ENCODE results near the gene RHOB.

Gene RHOB

GRCh38 chr2:20453087-20453486, 6.2 kb downstream of the RHOB start:
- TF ChIP-seq CTCF (IDR thresholded peaks at IDR 0.05): no peak
- peaks cover 17 to 18% of the 10 kb centered on the region in 2 experiments for H3K4me1 ChIP-seq (ENCODE audit: control insufficient read depth in 1 of 2, insufficient read depth in 1 of 2, low read depth in 1 of 2, low read length in 1 of 2)
- no peaks in the 10 kb centered on the region for H3K9me3 ChIP-seq
- peaks cover 14% of the 10 kb centered on the region for H3K36me3 ChIP-seq
- H3K27me3 ChIP-seq: peaks cover 60% of the 10 kb centered on the region
- H3K27ac ChIP-seq: no peak overlapping the region
- H3K4me3 ChIP-seq (ENCODE audit: low read depth in 1 of 2, low read length in 1 of 2): no peak overlapping the region

DNA sequence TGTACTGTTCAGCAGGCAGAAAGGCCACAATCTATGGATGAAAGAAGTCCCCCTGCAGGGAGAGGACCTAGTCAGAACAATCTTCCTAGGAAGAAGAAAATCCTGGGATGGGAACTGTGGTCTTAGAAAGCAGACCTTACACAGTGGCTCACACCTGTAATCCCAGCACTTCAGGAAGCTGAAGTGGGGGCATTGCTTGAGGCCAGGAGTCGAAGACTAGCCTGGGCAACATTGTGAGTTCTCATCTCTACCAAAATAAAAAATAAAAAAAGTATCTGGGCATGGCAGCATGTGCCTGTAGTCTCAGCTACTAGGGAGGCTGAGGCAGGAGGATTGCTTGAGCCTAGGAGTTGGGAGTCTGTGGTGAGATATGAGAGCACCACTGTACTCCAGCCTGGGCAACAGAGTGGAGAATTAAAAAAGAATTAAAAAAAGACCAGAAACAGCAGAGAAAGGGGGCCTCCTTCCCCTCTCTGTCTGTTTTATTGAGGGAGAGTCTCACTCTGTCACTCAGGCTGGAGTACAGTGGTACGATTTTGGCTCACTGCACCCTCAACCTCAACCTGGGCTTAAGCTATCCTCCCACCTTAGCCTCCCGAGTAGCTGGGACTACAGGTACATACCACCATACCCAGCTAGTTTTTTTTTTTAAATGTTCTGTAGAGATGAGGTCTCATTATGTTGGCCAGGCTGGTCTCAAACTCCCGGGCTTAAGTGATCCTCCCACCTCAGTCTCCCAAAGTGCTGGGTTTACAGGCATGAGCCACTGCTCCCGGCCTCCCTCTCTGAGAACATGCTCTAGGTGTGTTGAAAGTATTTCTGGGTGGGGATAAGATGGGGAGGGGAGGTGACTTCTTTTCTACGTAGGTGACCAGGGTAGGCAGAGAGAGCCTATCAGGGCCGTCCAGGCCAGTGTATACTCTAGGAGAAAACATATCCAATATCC, 7.4 kb downstream of the RHOB start:
- H3K27me3 ChIP-seq: peaks cover 71% of the 10 kb centered on the region
- no peak overlapping the region for H3K4me3 ChIP-seq (ENCODE audit: low read depth in 1 of 2, low read length in 1 of 2)
- H3K4me1 ChIP-seq (ENCODE audit: control insufficient read depth in 1 of 2, insufficient read depth in 1 of 2, low read depth in 1 of 2, low read length in 1 of 2): peaks cover 6 to 7% of the 10 kb centered on the region in 2 experiments
- H3K36me3 ChIP-seq: peaks cover 2% of the 10 kb centered on the region
- H3K27ac ChIP-seq: no peak overlapping the region
- no peaks in the 10 kb centered on the region for H3K9me3 ChIP-seq
- no peak for TF ChIP-seq CTCF (IDR thresholded peaks at IDR 0.05)

DNA sequence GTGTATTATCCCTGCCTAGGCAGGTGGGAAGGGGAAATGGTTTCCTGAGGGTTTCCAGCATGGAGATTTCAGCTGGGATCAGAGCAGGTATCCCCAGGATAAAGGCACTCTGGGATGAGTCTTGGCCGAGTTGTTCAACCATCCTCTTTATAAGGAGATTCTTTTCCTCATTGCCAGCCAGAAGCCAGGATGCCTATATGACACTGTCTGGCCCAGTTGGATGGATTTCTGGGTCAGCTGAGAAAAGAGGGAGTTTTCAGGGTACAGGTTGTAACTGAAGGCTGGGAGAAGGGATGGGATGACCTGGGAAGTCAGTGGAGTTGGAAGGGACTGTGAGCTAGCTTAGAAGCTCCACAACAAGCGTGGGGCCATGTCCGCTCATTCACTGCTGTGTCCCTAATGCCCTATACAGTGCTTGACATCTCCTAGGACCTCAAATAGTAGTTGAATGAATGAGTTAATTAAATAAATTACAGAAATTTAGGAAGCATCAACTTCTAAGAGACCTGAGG, 8.3 kb downstream of the RHOB start:
- no peaks in the 10 kb centered on the region for H3K36me3 ChIP-seq
- H3K4me3 ChIP-seq (ENCODE audit: low read depth in 1 of 2, low read length in 1 of 2): no peak overlapping the region
- no peaks in the 10 kb centered on the region for H3K4me1 ChIP-seq (ENCODE audit: control insufficient read depth in 1 of 2, insufficient read depth in 1 of 2, low read depth in 1 of 2, low read length in 1 of 2)
- TF ChIP-seq CTCF (IDR thresholded peaks at IDR 0.05): no peak
- H3K9me3 ChIP-seq: no peaks in the 10 kb centered on the region
- H3K27me3 ChIP-seq: peaks cover 79% of the 10 kb centered on the region
- no peak overlapping the region for H3K27ac ChIP-seq

- no peak overlapping the region for H3K4me3 ChIP-seq (ENCODE audit: low read depth in 1 of 2, low read length in 1 of 2)
- TF ChIP-seq CTCF (IDR thresholded peaks at IDR 0.05): no peak
Observed at GRCh38 chr2:20456116-20456571, 9.3 kb downstream of the RHOB start.

DNA sequence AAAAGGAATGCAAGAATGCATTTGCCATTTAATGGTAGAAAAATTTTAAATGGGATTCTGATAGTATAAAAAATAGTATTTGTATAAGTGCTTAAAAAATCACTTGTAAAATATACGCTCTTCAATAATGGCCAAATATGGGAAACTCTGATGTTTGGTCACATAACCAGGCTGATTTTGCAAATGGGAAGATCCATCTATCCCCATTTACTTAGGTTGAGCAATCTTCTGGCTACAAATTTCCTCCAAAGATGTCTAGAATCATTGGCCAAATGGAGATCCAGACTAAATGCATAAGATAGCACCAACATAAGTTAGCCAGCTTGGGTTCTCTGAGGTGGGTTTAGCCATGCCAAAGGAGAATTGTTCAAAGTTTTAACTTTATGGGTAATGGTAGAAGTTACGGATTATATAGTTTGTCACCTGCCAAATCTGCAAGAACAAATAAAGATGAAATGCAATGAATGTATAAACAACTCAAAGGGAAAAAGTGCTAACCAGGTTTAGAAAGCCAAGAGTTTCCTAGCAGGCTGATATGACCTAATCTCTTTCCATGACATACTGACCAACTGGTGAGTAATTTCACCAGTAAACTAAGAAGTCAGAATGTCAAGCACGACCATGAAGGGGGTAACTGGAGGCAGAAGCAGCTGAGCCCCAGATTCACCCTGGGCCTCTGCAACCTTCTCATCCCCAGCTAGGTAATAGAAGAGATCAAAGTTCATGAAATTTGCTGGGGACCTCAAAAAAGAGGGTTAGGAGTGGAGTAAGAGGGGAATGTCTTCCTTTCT, 10.0 kb downstream of the RHOB start:
- H3K27ac ChIP-seq: no peak overlapping the region
- H3K4me1 ChIP-seq (ENCODE audit: control insufficient read depth in 1 of 2, insufficient read depth in 1 of 2, low read depth in 1 of 2, low read length in 1 of 2): no peaks in the 10 kb centered on the region
- H3K27me3 ChIP-seq: peaks cover 85% of the 10 kb centered on the region
- H3K36me3 ChIP-seq: no peaks in the 10 kb centered on the region
- no peaks in the 10 kb centered on the region for H3K9me3 ChIP-seq
- no peak overlapping the region for H3K4me3 ChIP-seq (ENCODE audit: low read depth in 1 of 2, low read length in 1 of 2)
- no peak for TF ChIP-seq CTCF (IDR thresholded peaks at IDR 0.05)

More at GRCh38 chr2:20456116-20456571, 9.3 kb downstream of the RHOB start:
- Histone ChIP-seq H3K4me1 (ENCODE audit: control insufficient read depth in 1 of 2, insufficient read depth in 1 of 2, low read depth in 1 of 2, low read length in 1 of 2) (no peaks in the 10 kb centered on the region), H3K9me3 (no peaks in the 10 kb centered on the region), H3K36me3 (no peaks in the 10 kb centered on the region), H3K27me3 (peaks cover 82% of the 10 kb centered on the region), H3K27ac (no peak overlapping the region)

Measured in neutrophil (primary cell).